C4-2B (cell line): ENCODE data around the gene HOXC10.
A peak's percentile ranks its signal among the peaks of the same experiment; 100 is the strongest.

ENCODE experiments used
- H3K27ac ChIP-seq: fragments of 450-650 bp; 2 replicates; pipeline ENCODE4 v1.5.1; 2017
- CTCF ChIP-seq: fragments of 450-650 bp; conservative IDR thresholded peaks from 2 replicates; pipeline ENCODE4 v1.5.1; 2017; ENCODE audit warnings: mild to moderate bottlenecking
- ZFX ChIP-seq: fragments of 450-650 bp; IDR thresholded peaks from 2 replicates; pipeline ENCODE4 v1.6.1; 2017

Gene HOXC10

GRCh38 chr12:54001283-54002187 lies 16.6 kb downstream of the HOXC10 start:
- TF ChIP-seq ZFX = no peak
- TF ChIP-seq CTCF = no peak
- H3K27ac ChIP-seq = peak overlapping the region; percentile 84; the same call in 1 of the 2 replicates

- peak overlapping the region; percentile 46 for H3K27ac ChIP-seq
- TF ChIP-seq ZFX (no peak), CTCF (no peak)
These were observed 17.4 kb downstream of the HOXC10 start for GRCh38 chr12:54002278-54002914.

- peak overlapping the region; percentile 46 for H3K27ac ChIP-seq
- TF ChIP-seq ZFX (no peak), CTCF (no peak)
These were observed 18.0 kb downstream of the HOXC10 start for GRCh38 chr12:54002915-54003389.

GRCh38 chr12:54003625-54004024 lies 18.7 kb downstream of the HOXC10 start:
- TF ChIP-seq ZFX (no peak), CTCF (no peak)
- peak overlapping the region; percentile 46 for H3K27ac ChIP-seq

- H3K27ac ChIP-seq = peak overlapping the region; percentile 46
- TF ChIP-seq CTCF = no peak; the same call in 1 of the 2 replicates
- no peak for TF ChIP-seq ZFX
These were observed 19.3 kb downstream of the HOXC10 start for GRCh38 chr12:54004063-54004840.

GRCh38 chr12:54004841-54005530 lies 20.0 kb downstream of the HOXC10 start:
- TF ChIP-seq CTCF = no peak
- no peak for TF ChIP-seq ZFX
- H3K27ac ChIP-seq = no peak overlapping the region
